GM10266 (cell line): Measurements from ENCODE around the gene ATP11A.

ENCODE experiments used
- DNase-seq: peaks from one replicate; pipeline ENCODE4 v3.0.0; 2012; ENCODE audit errors: extremely low spot score
- CTCF ChIP-seq: IDR thresholded peaks from 2 replicates; pipeline ENCODE4 v1.5.1; 2012; ENCODE audit warnings: mild to moderate bottlenecking, low read depth; ENCODE audit not compliant: control insufficient read depth, insufficient read depth; ENCODE audit errors: missing control alignments

The ATP11A gene

GRCh38 chr13:112733661-112734379 is 44.0 kb downstream of the ATP11A start:
- no peak for TF ChIP-seq CTCF
- no peak for DNase-seq

GRCh38 chr13:112734696-112735547 is 45.1 kb downstream of the ATP11A start:
- no peak for DNase-seq

GRCh38 chr13:112735791-112736190 is 46.0 kb downstream of the ATP11A start:
- no peak for TF ChIP-seq CTCF
- DNase-seq: no peak

More at GRCh38 chr13:112734696-112735547, 45.1 kb downstream of the ATP11A start:
- no peak for TF ChIP-seq CTCF

- DNase-seq: no peak
- no peak for TF ChIP-seq CTCF
Measured at GRCh38 chr13:112737294-112737693, 47.5 kb downstream of the ATP11A start.

- TF ChIP-seq CTCF: no peak
- no peak for DNase-seq
Measured at GRCh38 chr13:112738606-112739005, 48.8 kb downstream of the ATP11A start.

GRCh38 chr13:112740502-112741131 is 50.8 kb downstream of the ATP11A start:
- DNase-seq: no peak
- no peak for TF ChIP-seq CTCF
